ENCODE data around the gene CARMIL1. TPM values are rescaled to one million over a fixed set of nuclear protein-coding genes. Genes with fewer than 3 reads are reported as not detected.

The CARMIL1 gene
- total and polyA plus RNA-seq, 4 experiments from 2014 or later = 0.08 to 3.5 (median 2.4) TPM

DNA sequence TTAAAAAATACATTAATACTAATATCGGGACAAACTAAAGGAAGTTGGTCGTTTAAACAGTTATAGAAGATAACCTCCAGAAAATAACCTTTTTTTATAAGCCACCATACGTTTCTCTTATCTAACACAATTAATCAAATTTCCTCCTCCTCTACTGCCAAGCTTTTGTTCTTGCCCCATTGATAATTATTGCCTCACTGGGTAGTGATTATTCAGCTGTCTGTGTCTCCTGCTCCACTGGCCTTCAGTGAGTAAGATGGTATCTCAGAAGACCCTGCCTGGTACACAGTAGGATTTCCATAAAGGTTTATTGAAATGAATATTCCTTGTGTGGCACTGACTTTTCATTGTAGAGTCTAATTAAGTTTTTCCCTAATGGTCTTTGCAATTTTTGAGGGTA, 207.4 kb downstream of the CARMIL1 start:
- Histone ChIP-seq H3K36me3 (ENCODE audit: insufficient read depth, low read length) (no peaks in the 10 kb centered on the region), H3K27me3 (ENCODE audit: insufficient read depth, low read length) (no peaks in the 10 kb centered on the region), H3K9me3 (ENCODE audit: control insufficient read depth in 1 of 2, low read length in 2 of 2) (no peaks in the 10 kb centered on the region), H3K4me3 (ENCODE audit: low read length in 2 of 2) (no peak overlapping the region), H3K4me1 (ENCODE audit: insufficient read depth, low read length) (no peaks in the 10 kb centered on the region), H3K27ac (ENCODE audit: low read depth, low read length) (no peak overlapping the region)
- no peak for DNase-seq
- no peak overlapping the region for H3K4me3 Mint-ChIP-seq
- intact Hi-C loops (cut with micrococcal nuclease) = no loop called here
- CTCF ChIA-PET (ENCODE audit: partially characterized antibody) = interaction anchor here (1.2 to 7.0 kb wide), 4 partner anchors 23 to 263 kb away, joined by 3 to 155 read pairs (median 6); partner anchors contain the start of gene CARMIL1
- POLR2A ChIA-PET (ENCODE audit: partially characterized antibody) = no interaction called here
- H3K27ac Mint-ChIP-seq = no peak overlapping the region
- peaks cover 0 to 9% (median 3%) of the 10 kb centered on the region in 4 donors for H3K4me1 Mint-ChIP-seq
- H3K9me3 Mint-ChIP-seq = no peaks in the 10 kb centered on the region
- peaks cover 0 to 14% of the 10 kb centered on the region in 2 donors for H3K36me3 Mint-ChIP-seq
- H3K27me3 Mint-ChIP-seq = no peaks in the 10 kb centered on the region

DNA sequence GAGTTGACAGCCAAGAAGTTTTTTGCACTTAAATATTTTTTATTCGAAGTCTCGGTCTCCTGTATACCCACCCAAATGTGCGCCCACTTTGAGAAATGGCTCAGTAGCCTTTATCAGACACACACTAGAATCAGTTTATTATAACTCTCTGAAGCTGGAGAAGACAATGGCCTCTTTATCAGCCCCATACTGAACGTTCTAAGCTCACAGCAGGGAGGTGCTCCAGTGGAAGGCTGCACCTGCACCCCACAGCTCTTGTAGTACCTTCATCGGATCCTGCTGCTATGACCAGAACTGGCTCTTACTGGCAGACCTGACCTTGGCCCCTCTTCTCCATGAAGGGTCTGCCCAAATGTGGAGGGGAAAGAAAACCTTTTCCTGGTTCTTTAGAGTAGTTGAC, 207.8 kb downstream of the CARMIL1 start:
- H3K9me3 ChIP-seq (ENCODE audit: control insufficient read depth in 1 of 2, low read length in 2 of 2) = no peaks in the 10 kb centered on the region
- Mint-ChIP-seq H3K27me3 (no peaks in the 10 kb centered on the region), H3K9me3 (no peaks in the 10 kb centered on the region), H3K27ac (no peak overlapping the region), H3K36me3 (peaks cover 0 to 14% of the 10 kb centered on the region in 2 donors), H3K4me3 (no peak overlapping the region), H3K4me1 (peaks cover 0 to 9% (median 3%) of the 10 kb centered on the region in 4 donors)
- POLR2A ChIA-PET (ENCODE audit: partially characterized antibody) = no interaction called here
- CTCF ChIA-PET (ENCODE audit: partially characterized antibody) = interaction anchor here (1.2 to 7.0 kb wide), 5 partner anchors 22 to 263 kb away, joined by 3 to 202 read pairs (median 9); partner anchors contain the start of gene CARMIL1
- intact Hi-C loops (cut with micrococcal nuclease) = no loop called here
- no peaks in the 10 kb centered on the region for H3K4me1 ChIP-seq (ENCODE audit: insufficient read depth, low read length)
- no peak for DNase-seq
- H3K36me3 ChIP-seq (ENCODE audit: insufficient read depth, low read length) = no peaks in the 10 kb centered on the region
- H3K27ac ChIP-seq (ENCODE audit: low read depth, low read length) = no peak overlapping the region
- H3K27me3 ChIP-seq (ENCODE audit: insufficient read depth, low read length) = no peaks in the 10 kb centered on the region
- no peak overlapping the region for H3K4me3 ChIP-seq (ENCODE audit: low read length in 2 of 2)

DNA sequence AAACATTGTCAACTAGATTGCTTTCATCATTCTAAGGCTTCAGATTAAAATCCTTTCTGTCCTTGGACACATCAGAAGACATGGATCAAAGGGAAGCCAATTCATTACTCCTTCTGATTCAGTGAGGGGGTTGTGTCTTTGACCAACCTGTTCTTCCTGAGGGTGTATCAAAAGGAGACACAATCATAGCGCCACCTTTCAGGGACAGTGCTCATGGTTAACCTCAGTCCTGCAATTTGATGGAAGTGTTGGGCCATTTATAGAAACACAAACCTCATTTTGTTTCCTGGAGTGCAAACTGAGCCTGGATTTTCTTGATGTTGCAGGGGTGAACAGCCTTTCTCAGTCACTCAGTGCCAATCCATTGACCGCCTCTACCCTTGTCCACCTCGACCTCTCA, 209.0 kb downstream of the CARMIL1 start:
- H3K27me3 ChIP-seq (ENCODE audit: insufficient read depth, low read length) = no peaks in the 10 kb centered on the region
- H3K36me3 ChIP-seq (ENCODE audit: insufficient read depth, low read length) = no peaks in the 10 kb centered on the region
- Mint-ChIP-seq H3K27ac (no peak overlapping the region), H3K27me3 (no peaks in the 10 kb centered on the region), H3K4me1 (peaks cover 0 to 9% (median 3%) of the 10 kb centered on the region in 4 donors), H3K9me3 (no peaks in the 10 kb centered on the region), H3K4me3 (no peak overlapping the region), H3K36me3 (peaks cover 0 to 12% of the 10 kb centered on the region in 2 donors)
- no peak overlapping the region for H3K27ac ChIP-seq (ENCODE audit: low read depth, low read length)
- DNase-seq = no peak
- intact Hi-C loops (cut with micrococcal nuclease) = no loop called here
- H3K9me3 ChIP-seq (ENCODE audit: control insufficient read depth in 1 of 2, low read length in 2 of 2) = no peaks in the 10 kb centered on the region
- ChIA-PET CTCF (ENCODE audit: partially characterized antibody) (interaction anchor here (0.7 to 7.0 kb wide), 6 partner anchors 10 to 225 kb away, joined by 3 to 202 read pairs (median 4); partner anchors contain the start of gene CARMIL1), POLR2A (ENCODE audit: partially characterized antibody) (no interaction called here)
- H3K4me3 ChIP-seq (ENCODE audit: low read length in 2 of 2) = no peak overlapping the region
- no peaks in the 10 kb centered on the region for H3K4me1 ChIP-seq (ENCODE audit: insufficient read depth, low read length)

DNA sequence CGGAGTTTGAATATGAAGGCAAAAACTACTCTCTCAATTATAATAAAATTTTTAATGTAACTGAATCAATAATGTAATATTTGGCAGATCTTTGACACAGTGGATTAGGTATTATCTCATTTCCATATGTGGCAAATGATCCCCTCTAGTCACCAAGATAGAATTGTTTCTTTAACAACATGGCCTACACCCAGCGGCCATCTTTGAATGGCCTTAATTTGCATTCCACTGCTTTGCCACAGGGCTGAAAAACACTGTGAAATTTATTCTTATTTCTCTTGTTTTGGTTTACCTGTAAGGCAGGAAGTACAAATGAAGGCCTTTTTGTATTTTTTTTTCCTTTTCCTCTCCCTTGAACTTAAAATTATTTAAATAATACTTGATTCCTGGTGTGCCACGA, 210.2 kb downstream of the CARMIL1 start:
- H3K4me3 Mint-ChIP-seq = no peak overlapping the region
- peaks cover 0 to 9% (median 3%) of the 10 kb centered on the region in 4 donors for H3K4me1 Mint-ChIP-seq
- intact Hi-C loops (cut with micrococcal nuclease) = no loop called here

DNA sequence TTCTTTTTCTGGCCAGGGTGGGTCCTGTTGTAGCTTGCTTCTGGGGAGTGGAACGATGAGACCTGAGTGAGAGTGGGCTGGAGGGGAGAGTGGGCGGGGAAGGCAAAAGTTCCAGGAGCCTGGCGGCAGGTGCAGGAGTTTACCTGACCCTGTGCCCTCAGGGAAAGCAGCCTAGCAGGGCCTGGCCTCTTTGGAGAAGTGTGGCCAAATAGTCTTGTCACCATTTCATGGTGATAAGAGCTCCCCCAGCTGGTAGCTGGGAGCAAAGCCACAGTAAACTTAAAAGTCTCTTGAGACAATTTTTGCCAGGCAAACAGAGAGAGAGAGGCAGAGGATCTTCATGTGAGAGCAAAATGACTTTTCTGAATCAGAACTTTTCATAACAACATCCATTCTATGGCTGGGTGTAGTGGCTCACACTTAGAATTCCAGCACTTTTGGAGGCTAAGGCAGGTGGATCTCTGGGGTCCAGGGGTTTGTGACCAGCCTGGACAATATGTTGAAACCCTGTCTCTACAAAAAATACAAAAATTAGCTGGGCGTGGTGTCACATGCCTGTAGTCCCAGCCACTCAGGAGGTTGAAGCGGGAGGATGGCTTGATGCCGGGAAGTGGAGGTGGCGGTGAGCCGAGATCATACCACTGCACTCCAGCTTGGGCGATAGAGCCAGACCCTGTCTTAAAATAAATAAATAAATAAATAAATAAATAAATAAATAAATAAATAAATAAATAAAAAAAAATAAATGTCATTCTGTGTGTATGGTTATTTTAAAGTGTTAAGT, 211.0 kb downstream of the CARMIL1 start:
- H3K9me3 ChIP-seq (ENCODE audit: control insufficient read depth in 1 of 2, low read length in 2 of 2) = no peaks in the 10 kb centered on the region
- H3K4me3 Mint-ChIP-seq = no peak overlapping the region
- CTCF ChIA-PET (ENCODE audit: partially characterized antibody) = interaction anchor here (0.6 to 7.0 kb wide), 47 partner anchors 9 to 352 kb away, joined by 3 to 202 read pairs (median 4); partner anchors contain the start of gene CARMIL1
- H3K27ac Mint-ChIP-seq = peak overlapping the region in 2 of 7 donors; percentile 62 to 79
- H3K27me3 Mint-ChIP-seq = no peaks in the 10 kb centered on the region
- no peaks in the 10 kb centered on the region for H3K36me3 ChIP-seq (ENCODE audit: insufficient read depth, low read length)
- DNase-seq = peak; percentile 60 to 68 (median 63)
- H3K27ac ChIP-seq (ENCODE audit: low read depth, low read length) = no peak overlapping the region
- H3K4me3 ChIP-seq (ENCODE audit: low read length in 2 of 2) = no peak overlapping the region
- no peaks in the 10 kb centered on the region for H3K4me1 ChIP-seq (ENCODE audit: insufficient read depth, low read length)
- H3K9me3 Mint-ChIP-seq = no peaks in the 10 kb centered on the region
- H3K36me3 Mint-ChIP-seq = peaks cover 0 to 7% of the 10 kb centered on the region in 2 donors
- intact Hi-C loops (cut with micrococcal nuclease) = loop anchor here (1.0 to 5.0 kb wide), 4 partner anchors 148 to 267 kb away; partner anchors contain the start of gene CARMIL1
- H3K4me1 Mint-ChIP-seq = peaks cover 0 to 9% (median 3%) of the 10 kb centered on the region in 4 donors
- POLR2A ChIA-PET (ENCODE audit: partially characterized antibody) = interaction anchor here (1.2 to 1.7 kb wide), 3 partner anchors 85 to 225 kb away, joined by 3 to 11 read pairs (median 6); partner anchors contain the start of gene CARMIL1
- no peaks in the 10 kb centered on the region for H3K27me3 ChIP-seq (ENCODE audit: insufficient read depth, low read length)

More for the DNA sequence above, 210.2 kb downstream of the CARMIL1 start:
- Mint-ChIP-seq H3K27ac (peak overlapping the region in 1 of 7 donors; percentile 26), H3K36me3 (peaks cover 0 to 7% of the 10 kb centered on the region in 2 donors), H3K27me3 (no peaks in the 10 kb centered on the region), H3K9me3 (no peaks in the 10 kb centered on the region)
- CTCF ChIA-PET (ENCODE audit: partially characterized antibody) = interaction anchor here (0.6 to 7.0 kb wide), 40 partner anchors 8 to 351 kb away, joined by 3 to 202 read pairs (median 4); partner anchors contain the start of gene CARMIL1
- Histone ChIP-seq H3K4me3 (ENCODE audit: low read length in 2 of 2) (no peak overlapping the region), H3K36me3 (ENCODE audit: insufficient read depth, low read length) (no peaks in the 10 kb centered on the region), H3K27ac (ENCODE audit: low read depth, low read length) (no peak overlapping the region), H3K9me3 (ENCODE audit: control insufficient read depth in 1 of 2, low read length in 2 of 2) (no peaks in the 10 kb centered on the region), H3K4me1 (ENCODE audit: insufficient read depth, low read length) (no peaks in the 10 kb centered on the region), H3K27me3 (ENCODE audit: insufficient read depth, low read length) (no peaks in the 10 kb centered on the region)
- POLR2A ChIA-PET (ENCODE audit: partially characterized antibody) = interaction anchor here (1.2 to 1.7 kb wide), 3 partner anchors 85 to 224 kb away, joined by 3 to 11 read pairs (median 6); partner anchors contain the start of gene CARMIL1
- DNase-seq = no peak

DNA sequence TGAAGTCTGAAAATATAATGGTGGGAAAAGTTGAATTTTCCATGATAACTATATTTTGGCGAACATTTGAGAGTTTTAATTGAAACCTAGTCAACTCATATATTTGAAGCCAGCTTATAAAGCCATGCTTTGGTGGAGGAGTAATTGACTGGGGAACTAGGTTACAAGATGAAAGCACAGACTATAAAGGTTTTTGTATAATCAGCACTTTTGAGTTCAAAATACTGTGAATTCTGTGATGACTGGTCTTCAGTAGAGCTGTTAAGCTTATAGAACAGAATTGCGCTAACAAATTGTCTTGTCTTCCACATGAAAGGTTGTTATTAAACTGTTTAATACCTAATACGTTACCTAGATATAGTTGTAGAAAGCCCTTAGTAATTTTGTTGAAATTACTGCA, 213.8 kb downstream of the CARMIL1 start:
- intact Hi-C loops (cut with micrococcal nuclease) = loop anchor here (5.0 kb wide), 1 partner anchor 151 kb away; no protein-coding TSS in a partner anchor
- no peaks in the 10 kb centered on the region for H3K36me3 ChIP-seq (ENCODE audit: insufficient read depth, low read length)
- H3K4me1 ChIP-seq (ENCODE audit: insufficient read depth, low read length) = no peaks in the 10 kb centered on the region
- Mint-ChIP-seq H3K27ac (no peak overlapping the region), H3K36me3 (peaks cover 0 to 7% of the 10 kb centered on the region in 2 donors), H3K27me3 (no peaks in the 10 kb centered on the region), H3K4me1 (peaks cover 0 to 9% (median 3%) of the 10 kb centered on the region in 4 donors), H3K4me3 (no peak overlapping the region), H3K9me3 (no peaks in the 10 kb centered on the region)
- no peak overlapping the region for H3K27ac ChIP-seq (ENCODE audit: low read depth, low read length)
- CTCF ChIA-PET (ENCODE audit: partially characterized antibody) = interaction anchor here (7.0 kb wide), 1 partner anchor 215 kb away, joined by 155 read pairs; the partner anchor contains the start of gene CARMIL1
- H3K9me3 ChIP-seq (ENCODE audit: control insufficient read depth in 1 of 2, low read length in 2 of 2) = no peaks in the 10 kb centered on the region
- H3K4me3 ChIP-seq (ENCODE audit: low read length in 2 of 2) = no peak overlapping the region
- H3K27me3 ChIP-seq (ENCODE audit: insufficient read depth, low read length) = no peaks in the 10 kb centered on the region
- POLR2A ChIA-PET (ENCODE audit: partially characterized antibody) = no interaction called here
- DNase-seq = no peak

DNA sequence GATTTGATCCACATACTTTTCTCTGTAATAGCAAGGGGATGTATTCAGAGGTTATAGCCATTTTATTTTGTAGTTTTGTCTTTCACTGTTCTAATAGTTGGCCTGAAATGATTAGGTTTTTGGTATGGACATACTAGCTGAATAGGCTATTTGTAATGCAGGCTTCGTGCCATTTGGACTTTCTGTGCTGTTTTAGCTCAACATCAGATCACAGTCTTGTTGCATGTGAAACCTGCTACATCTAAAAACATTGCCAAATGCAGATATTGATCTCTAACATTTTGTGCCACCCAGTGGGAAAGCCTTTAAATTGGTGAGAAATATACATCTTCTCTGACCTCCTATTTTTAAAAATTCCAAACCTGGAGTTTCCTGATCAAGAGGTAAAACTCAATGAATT, 215.3 kb downstream of the CARMIL1 start:
- no peaks in the 10 kb centered on the region for H3K9me3 Mint-ChIP-seq
- ChIA-PET CTCF (ENCODE audit: partially characterized antibody) (no interaction called here), POLR2A (ENCODE audit: partially characterized antibody) (no interaction called here)
- no peaks in the 10 kb centered on the region for H3K36me3 ChIP-seq (ENCODE audit: insufficient read depth, low read length)
- H3K27ac ChIP-seq (ENCODE audit: low read depth, low read length) = no peak overlapping the region
- no peak overlapping the region for H3K27ac Mint-ChIP-seq
- no peaks in the 10 kb centered on the region for H3K4me1 ChIP-seq (ENCODE audit: insufficient read depth, low read length)
- H3K27me3 ChIP-seq (ENCODE audit: insufficient read depth, low read length) = no peaks in the 10 kb centered on the region
- H3K4me3 ChIP-seq (ENCODE audit: low read length in 2 of 2) = no peak overlapping the region
- H3K9me3 ChIP-seq (ENCODE audit: control insufficient read depth in 1 of 2, low read length in 2 of 2) = no peaks in the 10 kb centered on the region
- no peak overlapping the region for H3K4me3 Mint-ChIP-seq
- intact Hi-C loops (cut with micrococcal nuclease) = loop anchor here (5.0 kb wide), 1 partner anchor 152 kb away; no protein-coding TSS in a partner anchor
- peaks cover 0 to 9% (median 3%) of the 10 kb centered on the region in 4 donors for H3K4me1 Mint-ChIP-seq
- peaks cover 0 to 7% of the 10 kb centered on the region in 2 donors for H3K36me3 Mint-ChIP-seq
- H3K27me3 Mint-ChIP-seq = no peaks in the 10 kb centered on the region
- no peak for DNase-seq
